Measurements from ENCODE around the gene LYPD6B. TPM values are rescaled to one million over a fixed set of nuclear protein-coding genes. Genes with fewer than 3 reads are reported as not detected.
A peak's percentile ranks its signal among the peaks of the same experiment; 100 is the strongest.

Gene LYPD6B
- polyA plus RNA-seq, 5 donors = 19.7 to 36.1 (median 28.5) TPM

- no peak for DNase-seq
Observed at GRCh38 chr2:149039213-149039724, 770 bp downstream of the LYPD6B start.

- no peak for DNase-seq
Observed at GRCh38 chr2:149040451-149040850, 2.0 kb downstream of the LYPD6B start.

- DNase-seq = no peak
Observed at GRCh38 chr2:149041482-149041881, 3.0 kb downstream of the LYPD6B start.

- no peak for DNase-seq
Observed at GRCh38 chr2:149042881-149043280, 4.4 kb downstream of the LYPD6B start.

GRCh38 chr2:149044500-149044899 lies 6.0 kb downstream of the LYPD6B start:
- DNase-seq = no peak

GRCh38 chr2:149047118-149047517 lies 8.6 kb downstream of the LYPD6B start:
- no peak for DNase-seq

- no peak for DNase-seq
Observed at GRCh38 chr2:149049142-149049541, 10.6 kb downstream of the LYPD6B start.

GRCh38 chr2:149050188-149050587 lies 11.7 kb downstream of the LYPD6B start:
- DNase-seq = peak in 1 of 2 donors; percentile 48

- no peak for DNase-seq
Observed at GRCh38 chr2:149055751-149056150, 17.3 kb downstream of the LYPD6B start.

GRCh38 chr2:149056541-149057255 lies 18.2 kb downstream of the LYPD6B start:
- DNase-seq = no peak

- peak in 1 of 2 donors; percentile 79 for DNase-seq
Observed at GRCh38 chr2:149057401-149057800, 18.9 kb downstream of the LYPD6B start.

- DNase-seq = no peak
Observed at GRCh38 chr2:149058936-149059335, 20.4 kb downstream of the LYPD6B start.

GRCh38 chr2:149059822-149060221 lies 21.3 kb downstream of the LYPD6B start:
- no peak for DNase-seq

GRCh38 chr2:149061133-149061745 lies 22.7 kb downstream of the LYPD6B start:
- no peak for DNase-seq

- DNase-seq = no peak
Observed at GRCh38 chr2:149062531-149062930, 24.0 kb downstream of the LYPD6B start.

GRCh38 chr2:149063177-149063576 lies 24.7 kb downstream of the LYPD6B start:
- no peak for DNase-seq

- DNase-seq = no peak
Observed at GRCh38 chr2:149064365-149064841, 25.9 kb downstream of the LYPD6B start.

GRCh38 chr2:149064856-149065630 lies 26.5 kb downstream of the LYPD6B start:
- DNase-seq = no peak

GRCh38 chr2:149068225-149068995 lies 29.9 kb downstream of the LYPD6B start:
- DNase-seq = no peak

- DNase-seq = no peak
Observed at GRCh38 chr2:149068996-149069888, 30.7 kb downstream of the LYPD6B start.
